Stimulated activated CD4-positive, alpha-beta T cell treated with anti-CD3 and anti-CD28 coated beads, Interleukin-4, amount 100 ng/mL, for 4 hours (primary cell): ENCODE measurements around the gene LIMS2.

ENCODE experiments used
- DNase-seq, 2 experiments: peaks; one replicate each; pipeline ENCODE4 v3.0.0-alpha.2; 2020

Gene LIMS2

GRCh38 chr2:127673291-127674069 is 1.9 kb downstream of the LIMS2 start:
- DNase-seq, result no peak

- DNase-seq, result no peak
Measured at GRCh38 chr2:127672341-127673224, 2.7 kb downstream of the LIMS2 start.

GRCh38 chr2:127671557-127672302 is 3.6 kb downstream of the LIMS2 start:
- DNase-seq, result no peak

GRCh38 chr2:127670957-127671290 is 4.4 kb downstream of the LIMS2 start:
- DNase-seq, result no peak

GRCh38 chr2:127670055-127670956 is 5.0 kb downstream of the LIMS2 start:
- no peak for DNase-seq

- no peak for DNase-seq
Measured at GRCh38 chr2:127669056-127669455, 6.3 kb downstream of the LIMS2 start.

- DNase-seq, result no peak
Measured at GRCh38 chr2:127665267-127665893, 9.9 kb downstream of the LIMS2 start.

GRCh38 chr2:127664895-127665225 is 10.5 kb downstream of the LIMS2 start:
- no peak for DNase-seq

GRCh38 chr2:127664065-127664894 is 11.1 kb downstream of the LIMS2 start:
- no peak for DNase-seq

GRCh38 chr2:127663566-127664064 is 11.7 kb downstream of the LIMS2 start:
- no peak for DNase-seq

- no peak for DNase-seq
Measured at GRCh38 chr2:127662937-127663565, 12.3 kb downstream of the LIMS2 start.

- DNase-seq, result no peak
Measured at GRCh38 chr2:127661949-127662510, 13.3 kb downstream of the LIMS2 start.

GRCh38 chr2:127661072-127661649 is 14.2 kb downstream of the LIMS2 start:
- DNase-seq, result no peak

GRCh38 chr2:127660291-127660578 is 15.1 kb downstream of the LIMS2 start:
- no peak for DNase-seq

- no peak for DNase-seq
Measured at GRCh38 chr2:127659408-127660290, 15.7 kb downstream of the LIMS2 start.

- no peak for DNase-seq
Measured at GRCh38 chr2:127658641-127659407, 16.5 kb downstream of the LIMS2 start.

GRCh38 chr2:127658146-127658545 is 17.2 kb downstream of the LIMS2 start:
- no peak for DNase-seq

- no peak for DNase-seq
Measured at GRCh38 chr2:127657232-127657595, 18.1 kb downstream of the LIMS2 start.
